HG02610 (cell line): ENCODE data around the gene TMEM182.

Experiments
- ATAC-seq: cut with Tn5 transposase; IDR thresholded peaks from one replicate; pipeline ENCODE4 v1.9.1; 2021; ENCODE audit warnings: mild to moderate bottlenecking, moderate library complexity; ENCODE audit not compliant: unreplicated experiment

The TMEM182 gene

DNA sequence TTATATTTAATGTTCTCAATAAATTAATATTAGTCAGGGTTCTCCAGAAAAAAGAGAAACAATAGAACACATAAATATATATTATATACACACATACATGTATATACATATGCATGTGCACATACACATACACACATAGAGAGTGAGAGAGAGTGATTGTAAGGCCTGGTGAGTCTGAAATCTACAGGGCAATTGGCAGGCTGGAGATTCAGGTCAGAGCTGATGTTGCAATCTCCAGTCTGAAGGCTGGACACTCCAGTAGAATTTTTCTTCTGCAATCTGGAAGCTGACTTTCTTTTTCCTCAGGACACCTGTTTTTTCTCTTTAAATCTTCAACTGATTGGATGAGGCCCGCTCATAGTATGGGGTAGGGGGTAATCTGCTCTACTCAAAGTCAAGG is 3.2 kb downstream of the TMEM182 start:
- ATAC-seq, result no peak

DNA sequence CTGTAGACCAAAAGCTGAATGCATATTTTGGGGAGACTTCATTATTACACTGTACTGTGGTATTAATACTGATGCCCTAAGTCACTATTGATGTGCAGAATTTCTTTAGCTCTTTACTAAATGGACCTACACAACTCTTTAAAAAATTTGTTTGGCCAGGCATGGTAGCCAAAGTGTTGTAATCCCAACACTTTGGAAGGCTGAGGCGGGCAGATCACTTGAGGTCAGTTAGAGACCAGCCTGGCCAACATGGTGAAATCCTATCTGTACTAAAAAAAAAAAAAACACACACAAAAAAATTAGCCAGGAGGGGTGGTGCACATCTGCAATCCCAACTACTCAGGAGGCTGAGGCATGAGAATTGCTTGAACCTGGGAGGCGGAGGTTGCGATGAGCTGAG is 6.4 kb downstream of the TMEM182 start:
- no peak for ATAC-seq

DNA sequence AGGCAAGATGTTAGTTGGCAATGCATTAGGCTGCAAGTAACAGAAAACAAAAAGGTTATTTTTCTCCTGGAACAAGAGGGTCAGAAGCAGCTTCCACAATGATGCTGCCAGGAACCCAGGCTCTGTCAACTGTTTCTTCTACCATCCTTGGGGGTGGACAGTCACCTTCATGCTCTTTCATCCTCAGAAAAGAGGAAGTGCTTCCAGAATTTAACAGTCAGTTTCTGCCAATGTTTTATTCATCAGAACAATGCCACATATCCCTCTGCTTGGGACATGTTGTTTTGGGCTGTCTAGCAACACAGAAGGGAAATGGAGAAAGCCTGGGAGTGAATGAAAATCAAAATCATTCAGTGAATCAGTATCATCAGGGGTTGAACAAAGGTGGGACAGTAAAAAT is 7.1 kb downstream of the TMEM182 start:
- ATAC-seq, result no peak

DNA sequence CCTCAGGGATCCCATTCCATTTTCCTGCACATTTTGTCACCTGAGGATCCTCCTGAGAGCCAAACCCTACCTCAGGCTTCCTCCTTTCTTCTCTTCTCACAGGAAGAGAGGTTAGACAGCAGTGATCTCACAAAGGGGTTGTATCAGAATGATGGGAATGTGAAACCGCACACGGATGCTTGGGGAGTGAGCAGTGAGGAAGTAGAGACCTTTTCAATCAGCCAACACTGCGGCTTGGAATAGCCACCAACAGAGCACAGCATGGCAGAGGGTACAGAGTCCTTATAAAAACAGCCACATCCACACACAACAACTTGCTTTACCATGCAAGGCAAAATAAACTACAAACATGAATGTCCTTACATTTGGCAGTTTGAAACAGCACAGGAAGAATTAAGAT is 8.7 kb downstream of the TMEM182 start:
- ATAC-seq, result no peak

DNA sequence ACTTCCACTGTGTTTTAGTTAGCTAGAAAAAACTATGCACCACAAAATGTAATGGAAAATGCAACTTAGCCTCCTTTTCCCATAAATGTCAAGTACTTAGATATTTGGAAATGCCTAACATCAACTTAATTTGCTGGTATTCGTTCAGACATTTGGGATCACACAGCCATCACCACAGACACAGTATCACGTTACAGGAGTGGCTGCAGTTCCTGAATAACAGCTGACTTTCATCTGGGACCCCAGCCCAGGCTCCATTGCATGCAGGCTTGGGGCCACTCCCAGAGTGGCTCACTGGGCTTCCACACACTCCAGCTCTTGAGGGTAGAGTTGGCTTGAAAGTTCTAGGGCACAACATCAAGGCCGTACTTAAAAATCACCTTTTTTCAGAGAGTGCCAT is 9.3 kb downstream of the TMEM182 start:
- no peak for ATAC-seq

DNA sequence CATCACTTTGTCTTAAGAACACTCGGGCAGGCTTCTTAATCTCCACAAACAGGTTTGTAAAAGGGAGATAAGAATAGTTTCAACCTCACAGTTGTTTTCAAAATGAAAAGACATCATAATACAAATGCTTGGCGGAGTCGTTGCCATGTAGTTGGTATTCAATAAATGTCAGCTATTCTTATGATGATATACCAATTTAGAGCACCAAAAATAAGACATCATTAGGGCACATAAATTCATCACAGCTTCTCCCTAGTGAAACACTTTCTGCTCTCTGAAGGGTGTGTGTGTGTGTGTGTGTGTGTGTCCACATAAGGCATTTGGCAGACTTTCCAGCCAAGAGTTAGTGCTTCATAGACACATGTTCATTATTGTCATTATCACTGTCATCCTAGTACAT is 10.8 kb downstream of the TMEM182 start:
- no peak for ATAC-seq

DNA sequence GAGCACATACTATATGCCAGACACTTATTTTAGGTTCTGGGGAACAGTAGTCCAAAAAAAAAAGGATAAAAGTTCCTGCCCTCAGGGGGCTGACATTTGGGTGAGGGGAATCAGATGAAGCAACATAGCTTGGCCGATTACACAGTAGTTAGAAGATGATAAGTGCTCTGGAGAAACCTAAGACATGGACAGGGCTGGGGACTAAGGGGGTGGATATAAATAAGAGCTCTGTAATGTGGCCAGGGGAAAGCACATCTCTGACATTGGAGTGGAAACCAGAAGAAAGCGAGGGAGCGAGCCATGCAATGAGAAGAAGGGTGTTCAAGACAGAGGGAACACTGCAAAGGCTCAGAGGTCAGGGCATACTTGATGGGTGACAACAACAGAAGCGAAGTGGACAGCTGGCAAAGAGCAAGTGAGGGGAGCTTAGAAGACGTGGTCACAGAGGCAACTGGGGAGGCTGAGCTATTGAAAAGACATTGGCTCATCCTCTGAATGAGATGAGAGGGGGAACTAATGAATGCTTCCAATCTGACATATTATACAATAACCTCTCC is 11.4 kb downstream of the TMEM182 start:
- no peak for ATAC-seq

DNA sequence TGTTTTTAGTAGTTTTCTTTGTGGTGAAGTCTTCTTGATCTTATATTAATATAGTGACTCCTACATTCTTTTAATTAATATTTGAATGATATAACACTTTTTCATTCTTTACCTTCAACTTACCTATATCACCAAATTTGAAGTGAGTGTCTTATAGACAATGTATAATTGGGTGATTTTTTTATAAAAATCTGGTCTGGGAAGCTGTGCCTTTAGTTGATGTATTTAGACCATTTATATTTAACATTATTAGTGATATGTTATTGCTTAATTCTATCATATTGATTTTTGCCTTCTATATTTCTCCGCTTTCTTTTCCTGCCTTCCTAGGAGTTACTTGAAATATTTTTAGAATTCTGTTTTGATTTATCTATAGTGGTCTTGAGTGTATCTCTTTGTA is 16.4 kb downstream of the TMEM182 start:
- ATAC-seq, result no peak

DNA sequence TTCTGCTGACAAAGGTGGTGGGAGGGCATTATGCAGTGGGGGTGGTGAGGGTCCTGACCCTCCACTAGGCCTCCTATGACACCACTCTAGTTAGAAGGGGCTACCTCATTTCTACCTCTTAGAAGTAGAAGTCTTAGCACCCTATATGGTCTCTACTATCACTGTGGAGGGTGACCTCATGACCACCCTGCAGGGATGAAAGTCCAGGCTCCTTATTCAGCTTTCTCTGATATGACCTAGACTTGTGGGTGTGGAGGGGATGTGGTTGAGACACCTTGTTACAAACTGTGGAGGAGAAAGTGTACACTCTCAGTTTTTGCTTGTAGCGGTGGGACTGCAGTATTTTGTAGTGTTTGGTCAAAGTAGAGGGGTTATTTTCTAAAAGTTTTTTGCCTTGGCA is 18.6 kb downstream of the TMEM182 start:
- ATAC-seq, result no peak

DNA sequence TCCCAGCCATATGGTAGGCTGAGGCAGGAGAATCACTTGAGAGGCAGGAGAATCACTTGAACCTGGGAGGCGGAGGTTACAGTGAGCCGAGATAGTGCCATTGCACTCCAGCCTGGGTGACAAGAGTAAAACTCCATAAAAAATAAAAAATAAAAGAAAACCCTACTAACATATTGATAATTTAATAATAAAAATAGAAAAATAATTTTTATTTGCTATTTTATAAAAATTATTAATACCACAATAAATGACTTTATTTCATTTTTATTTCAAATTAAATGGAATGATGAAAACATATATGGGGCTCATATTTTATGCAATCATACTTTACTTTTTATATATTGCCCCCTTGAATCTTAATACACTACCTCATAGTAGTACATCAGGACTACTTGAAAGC is 20.4 kb downstream of the TMEM182 start:
- no peak for ATAC-seq

DNA sequence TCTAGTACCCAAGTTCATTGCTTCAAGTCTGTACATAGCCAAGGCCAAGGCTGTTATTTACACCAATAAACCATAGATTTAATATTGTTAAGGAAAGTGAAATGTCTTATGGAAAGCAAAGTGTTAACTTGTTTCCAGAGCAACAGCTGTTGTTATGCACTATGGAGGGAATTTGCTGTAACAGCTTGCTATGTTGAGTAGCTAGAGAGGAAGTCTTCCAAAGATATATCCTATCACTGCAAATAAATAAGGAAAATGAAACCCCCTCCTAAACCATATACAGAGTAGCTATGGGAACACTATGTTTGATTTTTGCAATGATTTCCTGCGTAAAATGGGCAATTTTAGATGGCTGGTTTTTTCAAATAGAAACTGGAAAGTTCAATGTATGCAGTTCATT is 21.1 kb downstream of the TMEM182 start:
- no peak for ATAC-seq

DNA sequence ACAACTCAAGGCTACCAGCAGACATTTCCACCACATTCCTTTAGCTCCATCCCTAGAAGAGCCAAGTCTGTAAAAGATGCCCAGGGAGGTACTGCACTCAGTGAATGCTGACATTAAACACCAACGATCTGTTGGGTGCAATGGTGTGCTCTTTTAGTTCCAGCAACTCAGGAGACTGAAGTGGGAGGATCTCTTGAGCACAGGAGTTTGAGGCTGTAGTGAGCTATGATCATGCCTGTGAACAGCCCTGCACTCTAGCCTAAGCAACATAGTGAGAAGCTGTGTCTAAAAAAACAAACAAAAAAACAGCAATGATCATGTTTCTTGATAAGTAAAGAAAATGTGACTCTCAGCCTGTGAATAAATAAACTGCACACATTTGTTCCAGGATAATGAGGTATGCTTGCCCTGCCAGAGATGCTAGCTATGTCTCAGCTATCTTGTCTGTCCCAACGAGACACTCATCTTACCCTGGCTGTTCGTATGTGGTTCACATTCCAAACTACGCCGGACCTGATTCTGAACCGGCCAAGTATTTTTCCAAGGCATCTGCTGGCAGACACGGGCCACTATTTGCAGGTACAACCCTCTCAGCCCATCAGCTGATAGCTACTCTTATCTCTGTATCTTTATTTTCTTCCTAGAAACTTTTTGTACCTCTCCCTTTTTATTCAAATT is 21.8 kb downstream of the TMEM182 start:
- no peak for ATAC-seq

DNA sequence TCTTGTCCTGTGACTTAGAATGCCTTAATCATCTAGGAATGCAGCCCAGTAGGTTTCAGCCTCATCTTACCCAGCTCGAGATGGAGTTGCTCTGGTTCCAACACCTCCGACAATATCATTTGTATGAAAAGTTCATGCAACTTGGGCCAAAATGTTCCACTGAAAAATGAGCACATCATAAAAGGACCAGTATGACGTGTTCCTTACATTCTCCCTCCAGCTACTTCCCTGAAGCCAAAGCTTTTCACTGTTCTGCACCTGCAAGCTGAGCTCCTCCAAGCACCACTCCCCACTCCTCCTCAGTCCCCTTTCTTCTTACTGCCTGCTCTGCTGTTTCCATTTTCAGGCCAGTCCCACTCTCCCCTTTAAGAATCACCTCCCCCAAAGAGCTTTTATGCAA is 23.1 kb downstream of the TMEM182 start:
- ATAC-seq, result no peak

DNA sequence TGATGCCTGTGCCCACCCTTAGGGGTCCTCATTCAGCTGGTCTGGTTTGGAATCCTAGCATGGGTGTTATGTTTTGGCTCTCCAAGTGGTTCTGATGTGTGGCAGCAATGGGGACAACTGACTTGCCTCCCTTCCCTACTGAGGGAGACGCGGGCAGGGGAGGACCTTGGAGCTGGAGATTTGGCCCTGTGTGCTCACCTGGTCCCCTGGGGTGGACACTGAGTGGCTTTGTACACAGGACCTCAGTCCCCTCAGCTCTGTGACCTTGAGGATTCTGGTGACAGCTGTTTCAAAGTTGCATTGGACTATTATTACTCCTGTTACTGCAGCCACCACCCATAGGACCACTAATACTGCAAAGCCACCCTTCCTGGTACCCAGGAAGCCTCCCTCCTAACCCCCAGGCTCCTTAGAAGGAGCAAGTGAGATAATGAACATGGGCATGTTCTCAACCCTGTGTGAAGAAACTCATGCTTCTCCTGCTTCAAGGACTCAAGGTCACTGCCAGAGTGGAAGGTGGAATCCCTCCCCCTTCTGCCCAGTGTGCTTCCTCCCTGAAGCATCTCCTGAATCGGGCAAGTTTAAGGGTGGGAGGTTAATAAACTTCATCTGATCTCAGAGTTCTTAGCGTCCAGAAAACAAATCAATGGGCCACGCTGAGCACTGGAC is 26.5 kb downstream of the TMEM182 start:
- no peak for ATAC-seq

DNA sequence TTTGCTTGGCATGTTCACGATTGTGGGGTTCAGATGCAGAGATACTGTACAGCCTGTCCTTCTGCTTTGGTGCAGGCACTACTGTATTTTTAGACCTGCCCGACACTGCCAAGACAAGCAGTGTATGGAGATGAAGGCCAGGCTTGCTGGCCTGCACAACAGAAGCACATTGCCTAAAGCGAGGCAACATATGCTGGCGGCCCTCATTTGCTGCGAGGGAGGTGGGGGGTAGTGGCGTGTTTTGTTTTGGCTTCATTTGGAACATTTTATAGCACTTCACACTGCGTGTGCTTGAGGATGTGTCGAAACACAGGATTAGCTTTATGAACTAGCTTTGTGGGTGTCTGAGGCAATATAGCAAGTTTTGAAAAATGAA is 27.0 kb downstream of the TMEM182 start:
- no peak for ATAC-seq

DNA sequence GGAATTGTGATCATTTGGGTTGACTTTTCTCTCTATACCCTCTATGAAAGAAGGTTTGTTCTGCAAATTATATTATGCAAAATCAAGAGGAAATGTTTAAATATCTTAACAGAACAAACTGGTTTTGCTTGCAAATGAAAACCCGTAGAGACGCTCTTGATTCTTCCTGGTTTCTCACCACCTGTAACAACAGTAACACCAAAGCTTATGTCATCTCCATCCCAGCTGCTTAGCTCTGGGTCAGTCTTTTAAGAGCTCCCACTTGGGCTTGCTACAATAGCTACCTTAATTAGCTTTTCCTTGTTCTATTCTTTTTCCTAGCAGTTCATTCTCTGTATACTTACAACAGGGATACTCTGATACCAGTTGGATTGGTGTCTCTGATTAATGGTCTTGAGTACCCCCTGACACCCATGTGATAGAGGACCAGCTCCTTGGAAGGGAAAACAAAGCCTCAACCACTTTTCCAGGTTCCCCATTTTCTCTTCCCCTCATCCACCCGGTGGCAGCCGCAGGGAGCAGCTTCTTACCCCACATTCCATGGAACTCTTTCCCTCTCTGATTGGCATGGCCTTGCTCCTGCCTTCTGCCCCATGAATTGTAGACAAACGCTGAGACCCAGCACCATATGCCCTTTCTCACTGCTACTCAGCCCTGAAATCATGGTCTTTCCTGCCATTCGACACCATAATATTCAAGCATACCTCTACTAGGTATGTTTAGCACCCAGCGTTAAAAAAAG is 27.7 kb downstream of the TMEM182 start:
- ATAC-seq, result no peak

DNA sequence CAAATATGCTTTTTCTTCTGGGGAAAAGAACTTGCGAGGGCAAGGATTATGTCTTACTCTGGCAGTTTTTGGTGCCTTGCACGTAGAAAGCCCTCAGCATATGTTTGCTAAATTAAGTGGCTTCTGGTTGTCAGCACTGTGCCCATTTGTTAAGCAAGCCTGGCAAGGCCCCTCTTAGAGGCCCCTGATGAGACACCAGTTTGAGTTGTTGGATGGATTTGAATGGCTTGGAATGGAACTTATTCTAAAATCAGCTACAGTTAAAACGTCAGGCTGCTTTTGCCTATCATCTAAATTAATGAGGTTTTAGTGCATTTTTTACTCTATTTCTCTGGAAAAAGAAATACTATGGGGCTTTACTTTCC is 28.2 kb downstream of the TMEM182 start:
- ATAC-seq, result no peak

DNA sequence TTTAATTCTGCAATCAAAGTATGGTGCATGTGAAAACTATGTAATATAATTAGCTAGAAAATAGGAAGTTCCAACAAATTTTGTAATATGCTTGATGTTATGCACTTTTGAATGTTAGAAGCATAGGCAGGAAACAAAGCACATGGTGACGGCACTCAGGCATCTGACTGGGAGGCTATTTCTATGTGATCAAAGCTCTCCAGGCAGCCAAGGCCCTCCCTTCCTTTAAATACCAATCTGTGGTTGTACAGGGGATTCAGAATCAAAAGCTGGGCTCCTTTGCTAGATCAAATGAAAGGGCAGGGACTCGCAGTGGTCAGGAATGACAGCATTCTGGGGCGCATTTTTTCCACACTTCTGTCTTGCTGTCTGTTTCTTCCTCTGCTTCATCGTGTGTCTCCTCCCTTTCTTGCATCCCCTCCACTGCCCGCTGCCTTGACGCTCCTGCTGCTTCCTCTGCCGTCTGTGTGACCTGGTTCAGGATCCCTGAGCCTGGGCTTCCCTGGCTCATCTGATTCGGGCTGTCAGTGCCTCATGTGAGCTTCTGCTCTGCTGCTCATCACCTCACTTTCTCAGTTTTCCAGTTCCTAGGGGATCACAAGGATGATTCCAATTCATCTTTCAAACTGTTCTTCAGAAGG is 30.9 kb downstream of the TMEM182 start:
- no peak for ATAC-seq

DNA sequence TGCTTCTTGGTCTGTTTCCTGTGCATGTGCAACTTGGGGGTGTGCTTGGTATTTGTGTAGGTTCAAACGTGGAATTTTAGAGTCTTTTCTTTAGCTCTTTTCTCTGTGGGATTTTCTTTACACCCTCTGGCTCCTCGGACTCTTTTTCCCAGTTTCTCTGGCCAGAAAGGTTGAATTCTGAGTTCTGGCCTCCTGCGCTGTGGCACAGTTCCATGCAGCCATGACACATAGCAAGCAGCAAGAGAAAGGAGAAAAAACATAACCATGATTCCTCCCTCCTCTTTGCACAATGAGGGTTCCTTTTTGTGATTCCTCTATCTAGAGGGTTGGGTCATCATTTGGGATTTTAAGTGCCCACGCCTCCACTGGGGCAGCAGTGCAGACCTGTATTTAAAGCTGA is 33.8 kb downstream of the TMEM182 start:
- ATAC-seq, result no peak

DNA sequence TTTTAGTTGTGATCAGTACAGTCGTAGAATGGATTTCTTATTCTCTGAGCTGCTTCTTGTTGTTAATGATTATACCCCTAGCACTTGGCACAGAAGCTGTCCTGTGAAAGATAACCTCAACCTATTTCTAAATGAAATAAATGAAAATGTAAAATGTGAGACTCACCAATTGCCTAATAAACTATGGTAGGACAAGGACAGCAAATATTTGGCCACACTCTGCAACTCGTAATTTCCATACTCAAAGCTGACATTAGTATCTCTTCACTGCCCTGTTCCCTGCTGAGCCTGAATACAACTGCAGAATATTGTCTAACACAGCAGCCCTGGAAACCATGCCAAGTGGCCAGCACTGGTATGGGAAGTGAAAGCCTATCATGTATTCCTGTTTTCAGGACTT is 34.5 kb downstream of the TMEM182 start:
- no peak for ATAC-seq

DNA sequence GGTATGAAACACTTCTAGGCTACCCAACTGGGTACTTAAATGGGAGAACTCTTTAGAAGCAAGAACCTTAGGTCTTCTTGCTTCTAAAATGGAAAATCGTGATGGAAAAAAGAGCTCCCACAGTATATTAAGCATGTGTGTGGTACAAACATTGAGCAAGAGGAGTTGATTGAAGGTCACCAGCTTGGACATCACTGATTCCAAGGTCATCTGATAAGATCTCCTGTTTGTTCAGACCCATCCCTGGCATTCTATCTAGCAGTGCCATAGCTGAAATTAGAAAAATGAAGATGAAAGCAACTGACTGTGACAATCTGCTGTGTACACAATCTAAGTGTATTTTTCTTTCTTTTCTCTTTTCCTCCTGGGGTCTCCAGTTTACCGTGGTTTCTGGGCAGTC is 35.7 kb downstream of the TMEM182 start:
- no peak for ATAC-seq

DNA sequence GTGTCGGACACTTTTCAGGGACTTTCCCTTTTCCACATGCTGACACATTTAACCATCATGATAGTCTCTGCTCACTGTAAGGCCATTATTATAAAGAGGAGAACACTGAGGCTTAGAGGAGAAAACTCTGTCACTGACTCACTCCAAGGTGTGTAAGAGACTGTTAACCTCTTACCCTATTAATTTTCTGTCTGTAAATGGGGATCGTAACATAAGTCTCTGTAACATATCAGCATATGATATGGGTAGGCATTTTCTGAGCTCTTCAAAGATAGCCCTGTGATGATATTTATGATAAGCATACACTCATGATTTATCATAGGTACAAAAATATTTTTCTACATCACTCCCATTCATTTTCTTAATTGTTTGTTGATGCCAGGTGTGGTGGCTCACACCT is 36.4 kb downstream of the TMEM182 start:
- no peak for ATAC-seq
